HepG2 (cell line): ENCODE results near the gene HACD2. TPM values are rescaled to one million over a fixed set of nuclear protein-coding genes. Genes with fewer than 3 reads are reported as not detected.

Source experiments
- ATAC-seq: fragments of 200-7000 bp; cut with Tn5 transposase; 3 replicates; pipeline ENCODE4 v1.9.1; 2020; ENCODE audit warnings: mild to moderate bottlenecking, moderate library complexity
- BruUV-seq: library from RNA; stranded (reverse); fragments of 400-500 nt; replicated peaks from 2 replicates; lab custom pipeline; 2021; lab: Mats Ljungman, UMichigan
- CTCF ChIA-PET: fragments of 300-600 bp; formaldehyde crosslinking; extraction: SDS; loops from one replicate; lab custom pipeline; 2021; ENCODE audit warnings: low total read pairs, inconsistent platforms, low intra/inter-chr PET ratio; lab: Yijun Ruan, JAX
- POLR2A ChIA-PET: fragments of 350-600 bp; sonication (Branson Sonifier 250); formaldehyde crosslinking; loops from one replicate; lab custom pipeline; 2020; ENCODE audit warnings: antibody characterized with exemption, inconsistent platforms; lab: Yijun Ruan, JAX
- DNase-seq: peaks from one replicate; pipeline ENCODE4 v3.0.0-alpha.2; 2015; ENCODE audit warnings: low spot score
- FAIRE-seq: peaks from 3 replicates; lab custom pipeline; 2011; peaks lifted over from hg19 to GRCh38; lab: Jason Lieb, UNC
- H2AFZ ChIP-seq: one replicate; pipeline ENCODE4 v1.6.1; 2011; ENCODE audit warnings: low read length, inconsistent platforms
- H3K27ac ChIP-seq: fragments of 300-600 bp; 3 replicates; pipeline ENCODE4 v1.8.0; 2011; ENCODE audit warnings: mixed run types, mild to moderate bottlenecking, mixed read lengths, low read length, inconsistent platforms; ENCODE audit not compliant: insufficient read depth; ENCODE audit errors: extremely low read length
- H3K27me3 ChIP-seq, 2 experiments: fragments of 200-600 bp in 1 of 2; 2 replicates in 1 of 2; 3 replicates in 1 of 2; pipeline versions ENCODE4 v1.6.0 to v1.8.0; 2011; ENCODE audit warnings: low read length in 2 of 2, mild to moderate bottlenecking in 2 of 2, moderate library complexity in 2 of 2, inconsistent platforms in 1 of 2; ENCODE audit not compliant: insufficient read depth in 2 of 2, control insufficient read depth in 1 of 2
- H3K36me3 ChIP-seq, 2 experiments: fragments of 200-600 bp in 1 of 2; replicated peaks in 1 of 2; 2 replicates in 1 of 2; 3 replicates in 1 of 2; pipeline versions ENCODE4 v1.5.1 to v1.8.0; 2011; ENCODE audit warnings: low read length in 2 of 2, inconsistent platforms in 1 of 2; ENCODE audit not compliant: insufficient read depth in 2 of 2, control insufficient read depth in 1 of 2
- H3K4me1 ChIP-seq: 2 replicates; pipeline ENCODE4 v1.5.1; 2012; ENCODE audit warnings: low read length, inconsistent platforms; ENCODE audit not compliant: insufficient read depth
- H3K4me2 ChIP-seq: 2 replicates; pipeline ENCODE4 v1.6.0; 2011; ENCODE audit warnings: low read depth, low read length, inconsistent platforms
- H3K4me3 ChIP-seq, 3 experiments: fragments of 200-600 bp in 1 of 3; sonication (generic), shearing (Covaris generic) in 1 of 3; replicated peaks in 1 of 3; 2 replicates each; pipeline ENCODE4 v1.5.1; 2011 to 2016; ENCODE audit warnings: low read length in 3 of 3, inconsistent platforms in 2 of 3, low read depth in 2 of 3, mild to moderate bottlenecking in 2 of 3, control low read depth in 1 of 3, mixed read lengths in 1 of 3; ENCODE audit not compliant: insufficient read depth in 1 of 3
- H3K79me2 ChIP-seq: one replicate; pipeline ENCODE4 v1.6.1; 2011; ENCODE audit warnings: low read length, inconsistent platforms; ENCODE audit not compliant: insufficient read depth
- H3K9ac ChIP-seq: 2 replicates; pipeline ENCODE4 v1.6.0; 2011; ENCODE audit warnings: mild to moderate bottlenecking, low read depth, low read length, inconsistent platforms; ENCODE audit not compliant: insufficient read depth
- H3K9me3 ChIP-seq: 2 replicates; pipeline ENCODE4 v1.5.1; 2012; ENCODE audit warnings: mild to moderate bottlenecking, low read length
- H4K20me1 ChIP-seq: 2 replicates; pipeline ENCODE4 v1.6.0; 2011; ENCODE audit warnings: inconsistent platforms, mild to moderate bottlenecking, low read length, moderate library complexity; ENCODE audit not compliant: insufficient read depth
- CENPBD1 ChIP-seq: sonication (generic); formaldehyde crosslinking; IDR thresholded peaks from 2 replicates; pipeline ENCODE4 v1.8.0; 2022; ENCODE audit warnings: missing genetic modification reagents, low read depth, mild to moderate bottlenecking, borderline replicate concordance
- FOXA3 ChIP-seq: IDR thresholded peaks from 2 replicates; pipeline ENCODE4 v1.6.1; 2016; ENCODE audit warnings: missing genetic modification reagents, missing compliant biosample characterization
- HOXA5 ChIP-seq: sonication (generic); formaldehyde crosslinking; IDR thresholded peaks from 2 replicates; pipeline ENCODE4 v1.4.0; 2020; ENCODE audit warnings: missing genetic modification reagents
- PAWR ChIP-seq: sonication (generic); formaldehyde crosslinking; IDR thresholded peaks from 2 replicates; pipeline ENCODE4 v1.4.0; 2020; ENCODE audit warnings: missing genetic modification reagents, mild to moderate bottlenecking, borderline replicate concordance
- PAX8 ChIP-seq: sonication (generic); formaldehyde crosslinking; IDR thresholded peaks from 2 replicates; pipeline ENCODE4 v1.8.0; 2022; ENCODE audit warnings: mild to moderate bottlenecking, missing genetic modification reagents, borderline replicate concordance
- POGK ChIP-seq: sonication (generic); formaldehyde crosslinking; conservative IDR thresholded peaks from 2 replicates; pipeline ENCODE4 v1.8.0; 2022; ENCODE audit warnings: mild to moderate bottlenecking, moderate library complexity, missing genetic modification reagents
- SMC3 ChIP-seq: IDR thresholded peaks from 2 replicates; pipeline ENCODE4 v1.6.1; 2011; ENCODE audit warnings: low read length, improper control_type of control experiment
- TRIM24 ChIP-seq: sonication (generic); formaldehyde crosslinking; IDR thresholded peaks from 2 replicates; pipeline ENCODE4 v1.8.0; 2022; ENCODE audit warnings: mild to moderate bottlenecking, missing genetic modification reagents
- ZNF33B ChIP-seq: sonication (generic); formaldehyde crosslinking; IDR thresholded peaks from 2 replicates; pipeline ENCODE4 v1.5.1; 2020; ENCODE audit warnings: mild to moderate bottlenecking, missing genetic modification reagents
- ZNF569 ChIP-seq: sonication (generic); formaldehyde crosslinking; IDR thresholded peaks from 2 replicates; pipeline ENCODE4 v1.5.0; 2020; ENCODE audit warnings: mild to moderate bottlenecking, missing genetic modification reagents, moderate library complexity, borderline replicate concordance
- ZNF781 ChIP-seq: sonication (generic); formaldehyde crosslinking; IDR thresholded peaks from 2 replicates; pipeline ENCODE4 v1.5.1; 2020; ENCODE audit warnings: borderline replicate concordance, mild to moderate bottlenecking, missing genetic modification reagents; ENCODE audit errors: not compliant biosample characterization
- WGBS: methylation state at CpG from one replicate; pipeline ENCODE4 v1.1.6; 2017; ENCODE audit warnings: low lambda C conversion rate; 5-methylcytosine and 5-hydroxymethylcytosine counted together
- in situ Hi-C: cut with HindIII; loops from 2 replicates; pipeline ENCODE4 v1.10.0; 2017; ENCODE audit warnings: low pct_unique_long_range_greater_than_20kb; ENCODE audit not compliant: extremely low pct_ligation_motif_present
- intact Hi-C: fragments of 100-400 bp; cut with micrococcal nuclease; formaldehyde crosslinking; loops from one replicate; pipeline ENCODE4 v1.10.0; 2022; ENCODE audit not compliant: unreplicated experiment
- polyA plus RNA-seq, 8 experiments: library from polyadenylated mRNA; depleted of rRNA in 3 of 8; stranded (reverse) in 7 of 8; unstranded in 1 of 8; fragments of >200 nt; fragmentation: Illumina TruSeq in 4 of 8; extraction: Trizol in 4 of 8; gene quantifications; 2 replicates each; pipeline versions ENCODE4 v1.2.1 to v1.2.3, GENCODE V29; 2011 to 2016; ENCODE audit warnings: low read depth in 4 of 8, missing spikeins in 1 of 8, mixed read lengths in 1 of 8; ENCODE audit not compliant: insufficient read depth in 1 of 8
- total RNA-seq, 5 experiments: library from RNA; depleted of rRNA; stranded (reverse); fragments of >200 nt; fragmentation: Illumina TruSeq; extraction: Trizol; gene quantifications; 2 replicates each; pipeline ENCODE4 v1.2.3, GENCODE V29; 2016; ENCODE audit warnings: low read depth in 1 of 5
- TF ChIP-seq, protein P1 (sequence below): sonication (generic); formaldehyde crosslinking; IDR thresholded peaks from 2 replicates; pipeline ENCODE4 v1.4.0; 2020; ENCODE audit warnings: missing genetic modification reagents

The HACD2 gene
- total and polyA plus RNA-seq, 2 of the 13 experiments (the other 11 are each of a cell fraction or from before 2014, with no cell fraction given), result 47.0 to 50.4 TPM

DNA sequence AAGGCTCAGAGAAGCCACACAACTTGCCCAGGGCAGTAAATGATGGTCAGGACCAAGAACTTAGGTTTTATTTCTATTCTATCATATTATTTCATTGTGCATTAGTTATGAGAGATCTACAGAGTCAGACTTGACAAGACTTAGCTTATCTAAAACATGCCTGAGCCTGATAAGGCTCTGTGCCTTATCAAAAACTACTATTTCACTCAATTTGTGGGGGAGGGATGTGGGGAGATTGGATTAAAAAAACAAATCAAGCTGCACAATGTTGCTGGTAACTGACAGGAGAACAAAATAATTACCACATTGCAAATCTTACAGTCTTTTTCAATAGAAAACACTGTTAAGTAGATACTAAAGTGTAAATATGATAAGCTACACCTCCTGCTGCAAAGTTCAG is 16.0 kb downstream of the HACD2 start (continued):
- TF ChIP-seq, protein P1, sequence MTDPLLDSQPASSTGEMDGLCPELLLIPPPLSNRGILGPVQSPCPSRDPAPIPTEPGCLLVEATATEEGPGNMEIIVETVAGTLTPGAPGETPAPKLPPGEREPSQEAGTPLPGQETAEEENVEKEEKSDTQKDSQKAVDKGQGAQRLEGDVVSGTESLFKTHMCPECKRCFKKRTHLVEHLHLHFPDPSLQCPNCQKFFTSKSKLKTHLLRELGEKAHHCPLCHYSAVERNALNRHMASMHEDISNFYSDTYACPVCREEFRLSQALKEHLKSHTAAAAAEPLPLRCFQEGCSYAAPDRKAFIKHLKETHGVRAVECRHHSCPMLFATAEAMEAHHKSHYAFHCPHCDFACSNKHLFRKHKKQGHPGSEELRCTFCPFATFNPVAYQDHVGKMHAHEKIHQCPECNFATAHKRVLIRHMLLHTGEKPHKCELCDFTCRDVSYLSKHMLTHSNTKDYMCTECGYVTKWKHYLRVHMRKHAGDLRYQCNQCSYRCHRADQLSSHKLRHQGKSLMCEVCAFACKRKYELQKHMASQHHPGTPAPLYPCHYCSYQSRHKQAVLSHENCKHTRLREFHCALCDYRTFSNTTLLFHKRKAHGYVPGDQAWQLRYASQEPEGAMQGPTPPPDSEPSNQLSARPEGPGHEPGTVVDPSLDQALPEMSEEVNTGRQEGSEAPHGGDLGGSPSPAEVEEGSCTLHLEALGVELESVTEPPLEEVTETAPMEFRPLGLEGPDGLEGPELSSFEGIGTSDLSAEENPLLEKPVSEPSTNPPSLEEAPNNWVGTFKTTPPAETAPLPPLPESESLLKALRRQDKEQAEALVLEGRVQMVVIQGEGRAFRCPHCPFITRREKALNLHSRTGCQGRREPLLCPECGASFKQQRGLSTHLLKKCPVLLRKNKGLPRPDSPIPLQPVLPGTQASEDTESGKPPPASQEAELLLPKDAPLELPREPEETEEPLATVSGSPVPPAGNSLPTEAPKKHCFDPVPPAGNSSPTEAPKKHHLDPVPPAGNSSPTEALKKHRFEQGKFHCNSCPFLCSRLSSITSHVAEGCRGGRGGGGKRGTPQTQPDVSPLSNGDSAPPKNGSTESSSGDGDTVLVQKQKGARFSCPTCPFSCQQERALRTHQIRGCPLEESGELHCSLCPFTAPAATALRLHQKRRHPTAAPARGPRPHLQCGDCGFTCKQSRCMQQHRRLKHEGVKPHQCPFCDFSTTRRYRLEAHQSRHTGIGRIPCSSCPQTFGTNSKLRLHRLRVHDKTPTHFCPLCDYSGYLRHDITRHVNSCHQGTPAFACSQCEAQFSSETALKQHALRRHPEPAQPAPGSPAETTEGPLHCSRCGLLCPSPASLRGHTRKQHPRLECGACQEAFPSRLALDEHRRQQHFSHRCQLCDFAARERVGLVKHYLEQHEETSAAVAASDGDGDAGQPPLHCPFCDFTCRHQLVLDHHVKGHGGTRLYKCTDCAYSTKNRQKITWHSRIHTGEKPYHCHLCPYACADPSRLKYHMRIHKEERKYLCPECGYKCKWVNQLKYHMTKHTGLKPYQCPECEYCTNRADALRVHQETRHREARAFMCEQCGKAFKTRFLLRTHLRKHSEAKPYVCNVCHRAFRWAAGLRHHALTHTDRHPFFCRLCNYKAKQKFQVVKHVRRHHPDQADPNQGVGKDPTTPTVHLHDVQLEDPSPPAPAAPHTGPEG (CRISPR knock-in tag), result no peak
- TF ChIP-seq ZNF33B (CRISPR knock-in tag) (no peak), CENPBD1 (CRISPR knock-in tag) (no peak), HOXA5 (CRISPR knock-in tag) (no peak), ZNF569 (CRISPR knock-in tag) (no peak), SMC3 (no peak)

- no peaks in the 10 kb centered on the region for H3K4me1 ChIP-seq
- H3K36me3 ChIP-seq, result peaks cover 14 to 59% of the 10 kb centered on the region in 2 experiments; a peak in 4 of 5 replicates
- H4K20me1 ChIP-seq, result no peaks in the 10 kb centered on the region
- in situ Hi-C loops (no loop called here), intact Hi-C loops (no loop called here)
- POLR2A ChIA-PET, result no interaction called here
- 94% methylated on average over 7 of the region's 7 CpGs for WGBS
- H3K27ac ChIP-seq, result no peak overlapping the region
- no peak overlapping the region for H3K4me3 ChIP-seq
- peaks cover 28% of the 10 kb centered on the region for H3K79me2 ChIP-seq
- CTCF ChIA-PET, result no interaction called here
- no peak for DNase-seq
- no peaks in the 10 kb centered on the region for H3K9me3 ChIP-seq
- BruUV-seq, result no TSS peak
- FAIRE-seq, result no peak
- H2AFZ ChIP-seq, result no peak overlapping the region
- no peak overlapping the region for H3K4me2 ChIP-seq
- no peak for ATAC-seq
- no peaks in the 10 kb centered on the region for H3K27me3 ChIP-seq
- H3K9ac ChIP-seq, result no peak overlapping the region
- no peak for TF ChIP-seq PAWR
- TF ChIP-seq PAX8 (CRISPR knock-in tag), result no peak
- no peak for TF ChIP-seq POGK (CRISPR knock-in tag)
- no peak for TF ChIP-seq TRIM24 (CRISPR knock-in tag)
- no peak for TF ChIP-seq FOXA3 (CRISPR knock-in tag)
- TF ChIP-seq ZNF781 (CRISPR knock-in tag), result no peak
Measured at GRCh38 chr3:123568034-123568433, 16.8 kb downstream of the HACD2 start.
